CD4-positive, alpha-beta T cell (primary cell): ENCODE results near the gene DEPDC4. TPM values are rescaled to one million over a fixed set of nuclear protein-coding genes. Genes with fewer than 3 reads are reported as not detected.

Source experiments
- ATAC-seq: fragments of 200-7000 bp; cut with Tn5 transposase; one replicate; pipeline ENCODE4 v1.10.0; 2022; ENCODE audit warnings: mild to moderate bottlenecking; ENCODE audit not compliant: poor library complexity
- CTCF ChIA-PET: fragments of 350-600 bp; sonication (Branson Sonifier 250); formaldehyde crosslinking; loops from one replicate; lab custom pipeline; 2021; ENCODE audit warnings: antibody characterized with exemption, inconsistent platforms; lab: Charles Lee
- POLR2A ChIA-PET: fragments of 350-600 bp; sonication (Branson Sonifier 250); formaldehyde crosslinking; loops from one replicate; lab custom pipeline; 2021; ENCODE audit warnings: antibody characterized with exemption, inconsistent platforms; lab: Charles Lee
- DNase-seq, 14 experiments: peaks; one replicate each; pipeline ENCODE4 v3.0.0-alpha.2; 2013 to 2020; ENCODE audit warnings: mixed read lengths in 2 of 14
- H3K27ac ChIP-seq, 2 donors: one replicate each; pipeline versions ENCODE4 v1.5.1 to v1.7.0; 2013; ENCODE audit warnings: low read length in 2 of 2, low read depth in 1 of 2, mild to moderate bottlenecking in 1 of 2
- H3K27me3 ChIP-seq, 2 experiments: 1 replicate in 1 of 2; 2 replicates in 1 of 2; pipeline versions ENCODE4 v1.6.1 to v1.7.0; 2013; ENCODE audit warnings: low read length in 2 of 2, control low read depth in 1 of 2, mild to moderate bottlenecking in 1 of 2, moderate library complexity in 1 of 2; ENCODE audit not compliant: insufficient read depth in 2 of 2, control insufficient read depth in 1 of 2
- H3K36me3 ChIP-seq: one replicate; pipeline ENCODE4 v1.6.1; 2013; ENCODE audit warnings: low read length, control low read depth; ENCODE audit not compliant: insufficient read depth
- H3K4me1 ChIP-seq: one replicate; pipeline ENCODE4 v1.6.1; 2013; ENCODE audit warnings: low read length, control low read depth; ENCODE audit not compliant: insufficient read depth
- H3K4me3 ChIP-seq: one replicate; pipeline ENCODE4 v1.5.1; 2013; ENCODE audit warnings: mild to moderate bottlenecking, low read length, moderate library complexity
- H3K9me3 ChIP-seq, 2 experiments: 1 replicate in 1 of 2; 2 replicates in 1 of 2; pipeline versions ENCODE4 v1.6.1 to v1.7.0; 2013; ENCODE audit warnings: low read length in 2 of 2, mild to moderate bottlenecking in 2 of 2, control low read depth in 1 of 2, moderate library complexity in 1 of 2; ENCODE audit not compliant: control insufficient read depth in 1 of 2, insufficient read depth in 1 of 2
- H3K27ac Mint-ChIP-seq: one replicate; pipeline ENCODE4 v1.8.0; 2020; ENCODE audit warnings: mixed read lengths
- H3K27me3 Mint-ChIP-seq: one replicate; pipeline ENCODE4 v1.8.0; 2021; ENCODE audit warnings: mixed read lengths
- H3K36me3 Mint-ChIP-seq: one replicate; pipeline ENCODE4 v1.8.0; 2021; ENCODE audit warnings: low read depth, mixed read lengths
- H3K4me1 Mint-ChIP-seq: one replicate; pipeline ENCODE4 v1.8.0; 2021; ENCODE audit warnings: low read depth, mixed read lengths
- H3K4me3 Mint-ChIP-seq: one replicate; pipeline ENCODE4 v1.8.0; 2020; ENCODE audit warnings: mild to moderate bottlenecking, mixed read lengths
- H3K9me3 Mint-ChIP-seq: one replicate; pipeline ENCODE4 v1.8.0; 2020; ENCODE audit warnings: mixed read lengths
- CTCF ChIP-seq: fragments of 200-600 bp; IDR thresholded peaks from one replicate; pipeline ENCODE4 v1.8.0; 2022; ENCODE audit warnings: antibody characterized with exemption, mild to moderate bottlenecking
- intact Hi-C, 2 experiments: fragments of 100-400 bp; cut with DNase I in 1 of 2; cut with micrococcal nuclease in 1 of 2; formaldehyde crosslinking; loops; one replicate each; pipeline versions ENCODE4 v1.15.1 to v1.9.0; 2023 to 2025; cut with DNase I, micrococcal nuclease
- total RNA-seq, 174 experiments: library from RNA in 2 of 174; stranded (reverse) in 2 of 174; gene quantifications; one replicate each; pipeline ENCODE4 v1.2.3 and lab custom pipeline; 2021 to 2026

The DEPDC4 gene
- total RNA-seq, 2 experiments from 2014 or later: 0.27 to 0.50 TPM

DNA sequence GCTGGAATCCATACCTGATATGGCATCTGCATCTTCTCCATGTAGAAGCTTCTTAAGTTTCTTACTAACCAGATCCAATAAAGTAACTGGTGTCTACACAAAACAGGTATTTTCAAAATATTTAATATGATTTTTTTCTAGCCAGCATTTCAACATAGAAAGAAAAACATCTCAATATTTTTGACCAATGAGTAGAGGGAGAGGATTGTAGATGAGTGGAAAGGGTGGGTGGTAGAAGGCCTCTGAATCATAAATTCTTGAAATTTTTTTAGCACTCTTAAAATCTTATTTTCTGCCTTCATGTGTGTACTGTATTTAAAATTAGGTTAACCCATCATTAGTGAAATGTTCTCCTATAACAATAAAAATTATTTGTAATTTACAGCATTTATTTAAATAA, 18.0 kb downstream of the DEPDC4 start:
- no peaks in the 10 kb centered on the region for H3K36me3 Mint-ChIP-seq
- no peaks in the 10 kb centered on the region for H3K9me3 Mint-ChIP-seq
- ATAC-seq: no peak
- Histone ChIP-seq H3K27me3 (no peaks in the 10 kb centered on the region), H3K36me3 (no peaks in the 10 kb centered on the region), H3K4me1 (no peaks in the 10 kb centered on the region), H3K9me3 (no peaks in the 10 kb centered on the region), H3K4me3 (no peak overlapping the region), H3K27ac (no peak overlapping the region)
- no peak for TF ChIP-seq CTCF
- no peaks in the 10 kb centered on the region for H3K27me3 Mint-ChIP-seq
- intact Hi-C loops: no loop called here
- no peak overlapping the region for H3K4me3 Mint-ChIP-seq
- ChIA-PET CTCF (no interaction called here), POLR2A (no interaction called here)
- no peak for DNase-seq
- no peak overlapping the region for H3K27ac Mint-ChIP-seq
- H3K4me1 Mint-ChIP-seq: no peaks in the 10 kb centered on the region

- Histone ChIP-seq H3K4me1 (no peaks in the 10 kb centered on the region), H3K27ac (no peak overlapping the region), H3K4me3 (no peak overlapping the region), H3K27me3 (no peaks in the 10 kb centered on the region), H3K9me3 (no peaks in the 10 kb centered on the region), H3K36me3 (no peaks in the 10 kb centered on the region)
- no peak for DNase-seq
- no peak for ATAC-seq
- no peaks in the 10 kb centered on the region for H3K9me3 Mint-ChIP-seq
- H3K27me3 Mint-ChIP-seq: no peaks in the 10 kb centered on the region
- no peak overlapping the region for H3K27ac Mint-ChIP-seq
- ChIA-PET POLR2A (no interaction called here), CTCF (no interaction called here)
- H3K36me3 Mint-ChIP-seq: no peaks in the 10 kb centered on the region
- H3K4me3 Mint-ChIP-seq: no peak overlapping the region
- H3K4me1 Mint-ChIP-seq: no peaks in the 10 kb centered on the region
- intact Hi-C loops: no loop called here
- TF ChIP-seq CTCF: no peak
These were observed 19.1 kb downstream of the DEPDC4 start for GRCh38 chr12:100247765-100248164.

GRCh38 chr12:100243137-100243536, 23.7 kb downstream of the DEPDC4 start:
- H3K36me3 ChIP-seq: no peaks in the 10 kb centered on the region
- no peaks in the 10 kb centered on the region for H3K36me3 Mint-ChIP-seq
- no peak overlapping the region for H3K27ac Mint-ChIP-seq
- intact Hi-C loops: no loop called here
- DNase-seq: no peak
- no peak for TF ChIP-seq CTCF
- ATAC-seq: no peak
- H3K9me3 Mint-ChIP-seq: no peaks in the 10 kb centered on the region
- ChIA-PET POLR2A (no interaction called here), CTCF (no interaction called here)
- no peaks in the 10 kb centered on the region for H3K4me1 ChIP-seq
- H3K27me3 ChIP-seq: no peaks in the 10 kb centered on the region
- H3K27me3 Mint-ChIP-seq: no peaks in the 10 kb centered on the region
- no peaks in the 10 kb centered on the region for H3K4me1 Mint-ChIP-seq
- no peak overlapping the region for H3K4me3 ChIP-seq
- no peak overlapping the region for H3K4me3 Mint-ChIP-seq
- no peak overlapping the region for H3K27ac ChIP-seq
- H3K9me3 ChIP-seq: no peaks in the 10 kb centered on the region
